GM12801 (cell line): ENCODE results near the gene PRRG2.

Experiments used
- CTCF ChIP-seq: IDR thresholded peaks from one replicate; pipeline ENCODE4 v1.5.1; 2011; ENCODE audit warnings: control low read depth; ENCODE audit not compliant: insufficient read length; ENCODE audit errors: extremely low read depth

The PRRG2 gene

DNA sequence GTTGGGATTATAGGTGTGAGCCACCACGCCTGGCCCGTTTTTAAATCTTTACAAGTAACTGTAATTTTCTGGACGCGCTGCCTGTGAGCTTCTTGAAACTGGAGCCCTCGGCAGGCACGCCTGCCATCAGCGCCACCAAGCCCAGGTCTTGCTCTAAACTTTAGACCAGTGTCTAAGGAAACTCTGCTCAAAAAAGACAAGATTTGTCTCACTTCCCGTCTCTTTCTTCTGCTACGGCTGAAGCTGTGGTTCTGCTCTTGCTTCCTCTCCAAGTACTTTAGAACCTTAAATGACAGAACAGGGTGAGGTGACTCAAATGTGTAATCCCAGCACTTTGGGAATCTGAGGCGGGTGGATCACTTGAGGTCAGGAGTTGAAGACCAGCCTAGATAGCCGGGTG lies 28.4 kb upstream of the PRRG2 start:
- TF ChIP-seq CTCF, result no peak

DNA sequence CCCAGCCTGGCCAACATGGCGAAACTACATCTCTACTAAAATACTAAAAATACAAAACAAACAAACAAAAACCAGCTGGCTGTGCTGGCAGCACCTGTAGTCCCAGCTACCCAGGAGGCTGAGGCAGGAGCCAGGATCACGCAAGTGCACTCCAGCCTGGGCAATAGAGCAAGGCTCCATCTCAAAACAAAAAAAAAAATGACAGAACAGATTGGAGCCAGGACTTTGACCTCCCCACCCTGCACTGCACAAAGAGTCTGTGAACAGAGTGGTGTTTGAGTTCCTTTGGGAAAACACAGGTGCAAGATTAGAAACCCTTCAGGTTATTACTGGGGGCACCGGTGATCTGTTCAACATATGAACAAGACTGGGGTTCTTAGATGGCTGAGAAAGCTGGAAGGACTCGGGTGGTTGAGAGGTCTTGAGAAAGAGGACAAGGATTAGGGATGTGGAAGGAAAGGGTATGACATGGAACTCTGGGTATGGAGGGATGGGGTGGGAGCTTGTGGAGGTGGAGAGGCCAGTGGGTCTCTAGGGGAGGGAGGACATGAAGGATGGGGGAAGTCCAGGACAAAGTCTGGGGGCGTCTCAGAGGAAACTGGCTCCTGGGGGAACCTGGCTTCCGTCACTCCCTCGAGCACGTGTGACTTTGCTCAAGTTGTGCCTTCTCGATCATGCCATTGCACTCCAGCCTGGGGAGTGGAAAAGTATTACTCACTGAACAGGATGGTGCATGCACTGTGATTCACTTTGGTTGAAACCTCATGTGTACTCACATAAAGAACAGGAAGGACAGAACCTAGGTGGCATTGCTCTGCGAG lies 27.5 kb upstream of the PRRG2 start:
- TF ChIP-seq CTCF, result no peak

DNA sequence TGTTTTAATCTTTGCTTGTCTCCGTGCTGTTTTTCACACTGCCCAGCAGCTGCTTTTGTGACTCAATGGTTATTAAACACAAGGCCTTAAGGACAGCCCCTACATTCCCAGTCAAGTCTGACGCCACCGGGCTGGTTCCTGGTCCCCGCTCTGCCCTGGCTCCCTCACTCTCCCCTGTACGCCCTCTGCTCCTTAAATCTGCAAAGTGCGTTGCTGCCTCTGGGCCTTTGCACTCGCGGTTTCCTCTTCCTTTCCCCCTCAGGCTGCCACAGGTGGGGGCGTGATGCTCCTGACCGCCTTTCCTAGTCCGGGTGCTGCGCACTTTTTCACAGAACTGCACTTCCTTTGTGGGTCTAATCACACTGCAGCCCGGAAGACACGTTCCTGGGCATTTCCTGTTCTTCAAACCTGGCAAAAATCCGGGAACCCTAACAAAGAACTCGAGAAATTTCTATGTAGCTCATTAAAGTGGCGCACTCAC lies 26.4 kb upstream of the PRRG2 start:
- TF ChIP-seq CTCF, result no peak

DNA sequence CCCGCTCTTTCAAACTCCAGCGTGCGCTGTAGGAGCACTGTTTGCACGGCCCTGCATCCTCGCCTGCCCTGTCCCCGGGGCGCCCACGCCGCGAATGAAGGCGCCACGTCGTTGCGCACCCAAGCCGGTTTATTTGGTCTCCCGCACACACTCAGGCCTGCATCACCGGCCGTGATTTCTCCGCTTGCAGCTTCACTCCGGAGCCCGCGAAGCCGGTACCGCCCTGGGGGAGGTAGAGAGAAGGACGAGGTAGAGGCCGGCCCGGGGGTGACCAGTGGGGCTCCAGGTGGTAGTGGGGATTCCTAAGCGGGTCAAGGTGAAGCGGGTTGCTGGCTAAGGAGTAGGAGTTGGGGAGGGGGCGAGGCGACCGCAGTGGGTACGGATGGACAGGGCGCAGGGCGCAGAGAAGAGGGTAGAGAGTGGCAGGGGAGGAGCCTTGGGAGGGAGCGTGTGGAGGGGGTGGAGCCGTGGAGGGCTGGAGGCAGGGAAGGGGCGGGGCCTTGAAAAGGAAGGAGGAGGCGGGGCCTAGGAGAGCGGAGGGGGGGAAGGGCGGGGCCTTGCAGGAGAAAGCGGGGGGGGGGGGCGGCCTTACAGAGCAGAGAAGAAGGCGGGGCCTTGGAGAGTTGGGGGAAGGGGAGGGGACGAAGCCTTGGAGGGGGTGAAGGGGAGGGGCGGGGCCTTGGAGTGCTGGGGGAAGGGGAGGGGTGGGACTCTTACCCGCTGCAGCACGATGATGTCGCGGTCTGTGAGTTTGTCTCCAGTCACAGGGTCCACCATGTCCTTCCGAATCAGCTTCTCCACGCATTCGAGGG lies 25.3 kb upstream of the PRRG2 start:
- no peak for TF ChIP-seq CTCF

DNA sequence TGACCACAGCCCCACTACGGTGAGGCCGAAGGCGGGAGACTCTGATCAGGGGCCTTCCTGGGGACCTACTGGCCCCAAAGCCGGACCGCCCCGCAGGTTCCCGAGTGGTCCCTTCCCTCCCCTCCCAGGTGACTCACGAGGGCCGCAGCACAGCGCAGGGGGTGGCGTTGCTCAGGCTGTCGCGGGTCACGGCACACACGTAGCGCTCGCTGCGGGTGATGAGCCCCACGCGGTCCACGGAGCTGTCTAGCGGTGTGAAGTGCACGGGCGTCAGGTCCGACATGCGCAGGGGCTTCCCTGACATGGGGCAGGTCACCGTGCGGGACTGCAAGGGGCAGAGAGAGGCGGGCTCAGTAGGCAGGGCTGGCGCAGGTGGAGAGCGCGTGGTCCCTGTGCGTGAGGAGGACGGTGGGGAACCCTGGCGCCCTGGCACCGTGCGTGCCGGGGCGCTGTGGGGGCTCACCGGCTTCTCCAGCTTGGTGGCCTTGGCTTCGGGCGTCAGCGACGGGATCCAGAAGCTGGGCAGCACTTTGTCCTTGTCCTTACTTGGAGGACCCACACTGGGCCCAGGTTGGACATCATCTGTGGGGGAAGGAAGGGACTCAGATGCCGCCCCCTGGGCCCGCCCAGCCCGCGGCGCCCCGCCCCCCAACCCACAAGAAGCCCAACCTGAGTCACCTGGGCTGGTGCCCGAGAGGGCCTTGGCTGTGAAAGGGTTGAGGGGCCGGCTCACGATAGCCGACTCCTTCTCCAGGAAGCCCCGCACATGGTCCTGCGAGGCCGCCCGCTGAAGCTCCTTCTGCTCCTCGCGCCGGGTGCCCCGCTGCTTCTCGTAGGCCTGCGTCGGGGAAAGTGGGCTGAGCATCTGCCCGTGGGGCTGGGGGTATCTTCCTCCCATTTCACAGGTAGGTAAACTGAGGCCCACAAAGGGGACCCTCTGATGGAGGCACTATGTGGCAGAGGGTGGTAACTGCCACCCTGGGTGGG lies 24.4 kb upstream of the PRRG2 start:
- TF ChIP-seq CTCF, result no peak

DNA sequence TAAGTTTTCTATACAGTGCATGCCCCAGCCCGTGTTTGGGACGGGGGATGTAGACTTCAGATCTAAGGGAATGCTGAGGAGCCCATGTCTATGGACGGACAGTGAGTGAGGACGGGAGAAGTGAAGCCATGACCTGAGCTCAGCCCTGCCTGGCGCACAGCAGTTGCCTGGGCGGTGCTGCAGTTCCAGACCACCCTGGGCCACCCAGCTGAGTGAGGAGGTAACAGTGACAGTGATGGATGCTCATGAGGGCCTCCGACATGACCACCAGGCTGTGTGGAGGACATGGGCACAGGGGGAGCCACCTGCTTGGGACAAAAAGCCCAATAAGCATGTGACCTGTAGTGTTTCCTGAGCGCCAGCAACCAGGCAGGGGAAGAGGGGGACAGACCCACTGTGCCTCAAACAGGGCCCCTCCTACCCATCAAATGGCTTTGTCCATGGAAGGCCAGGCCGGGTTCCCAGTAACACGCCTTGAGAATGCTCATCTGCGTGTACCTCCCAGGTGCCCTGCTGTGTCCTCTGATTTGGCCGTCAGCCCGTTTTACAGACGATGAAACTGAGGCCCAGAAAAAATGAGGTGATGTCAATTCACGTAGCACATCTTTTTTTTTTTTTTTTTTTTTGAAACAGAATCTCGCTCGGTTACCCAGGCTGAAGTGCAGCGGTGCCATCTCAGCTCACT lies 23.3 kb upstream of the PRRG2 start:
- TF ChIP-seq CTCF, result no peak
